Muscle layer of duodenum (tissue), 2 donors: ENCODE results near the gene CTIF.

Source experiments
- H3K27ac ChIP-seq: one replicate; pipeline ENCODE4 v1.7.0; 2013; ENCODE audit warnings: mild to moderate bottlenecking, low read length
- H3K27me3 ChIP-seq: one replicate; pipeline ENCODE4 v1.7.0; 2013; ENCODE audit warnings: low read depth, mild to moderate bottlenecking, control low read depth, low read length
- H3K36me3 ChIP-seq, 2 donors: one replicate each; pipeline ENCODE4 v1.7.0; 2013; ENCODE audit warnings: low read length in 2 of 2, control low read depth in 1 of 2, mild to moderate bottlenecking in 1 of 2; ENCODE audit not compliant: insufficient read depth in 2 of 2, control insufficient read depth in 1 of 2
- H3K4me1 ChIP-seq, 2 donors: one replicate each; pipeline ENCODE4 v1.7.0; 2013; ENCODE audit warnings: low read length in 2 of 2, mild to moderate bottlenecking in 2 of 2, control low read depth in 1 of 2, moderate library complexity in 1 of 2; ENCODE audit not compliant: insufficient read depth in 2 of 2, control insufficient read depth in 1 of 2
- H3K4me3 ChIP-seq, 2 donors: one replicate each; pipeline ENCODE4 v1.7.0; 2013; ENCODE audit warnings: low read length in 2 of 2, low read depth in 1 of 2, mild to moderate bottlenecking in 1 of 2
- H3K9me3 ChIP-seq, 2 donors: one replicate each; pipeline ENCODE4 v1.7.0; 2013; ENCODE audit warnings: low read length in 2 of 2, control low read depth in 1 of 2, mild to moderate bottlenecking in 1 of 2; ENCODE audit not compliant: control insufficient read depth in 1 of 2
- donor health status: healthy.

The CTIF gene

DNA sequence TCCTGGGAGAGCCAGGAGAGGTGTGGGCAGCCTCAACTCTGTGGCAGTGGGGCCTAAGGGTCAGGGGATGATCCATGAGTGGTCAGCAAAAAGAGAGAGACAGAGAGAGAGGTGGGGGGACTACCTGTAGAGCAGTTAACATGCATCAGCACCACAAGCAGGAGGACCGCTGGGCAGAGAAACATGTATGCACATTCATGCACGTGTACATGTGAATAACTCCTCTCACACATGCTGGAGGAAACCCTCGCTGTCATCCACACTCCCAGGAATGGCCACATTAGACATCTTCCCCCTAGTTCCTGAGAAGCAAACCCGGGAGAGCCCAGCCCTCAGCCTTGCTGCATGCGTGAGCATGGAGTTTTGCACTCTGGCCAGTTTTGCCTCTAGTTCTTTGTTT is 245.8 kb downstream of the CTIF start:
- H3K4me3 ChIP-seq = no peak overlapping the region
- H3K27me3 ChIP-seq = no peaks in the 10 kb centered on the region
- H3K9me3 ChIP-seq = no peaks in the 10 kb centered on the region
- H3K4me1 ChIP-seq = peaks cover 23 to 34% of the 10 kb centered on the region in 2 donors
- peaks cover 0 to 6% of the 10 kb centered on the region in 2 donors for H3K36me3 ChIP-seq
- peak overlapping the region; percentile 41 for H3K27ac ChIP-seq

DNA sequence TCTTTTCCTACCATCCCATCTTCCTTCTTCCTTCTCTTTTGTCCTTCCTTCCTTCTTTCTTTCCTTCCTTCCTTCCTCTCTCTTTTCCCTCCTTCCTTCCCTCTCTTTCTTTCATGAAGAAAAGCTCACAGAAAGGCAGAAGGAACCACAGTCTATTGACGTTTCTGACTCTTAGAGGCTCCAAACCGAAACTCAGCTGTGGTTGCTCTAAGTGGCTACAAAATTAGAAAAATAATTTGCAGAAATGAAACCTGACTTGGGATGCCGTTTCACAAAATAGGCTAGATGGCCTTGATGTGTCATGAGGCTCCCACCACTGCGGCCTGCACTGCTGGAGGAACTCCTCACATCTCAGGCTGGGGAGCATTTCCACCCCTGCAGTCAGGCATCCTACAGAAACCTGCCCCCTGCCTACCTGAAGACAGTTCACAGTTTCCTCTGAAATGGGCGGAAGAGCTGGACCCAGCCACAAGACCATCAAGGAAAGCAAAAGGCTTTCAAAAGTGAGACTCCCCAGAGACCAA is 246.3 kb downstream of the CTIF start:
- Histone ChIP-seq H3K4me3 (no peak overlapping the region), H3K27ac (peak overlapping the region; percentile 41), H3K27me3 (no peaks in the 10 kb centered on the region), H3K9me3 (no peaks in the 10 kb centered on the region), H3K36me3 (peaks cover 0 to 6% of the 10 kb centered on the region in 2 donors), H3K4me1 (peaks cover 23 to 29% of the 10 kb centered on the region in 2 donors)

DNA sequence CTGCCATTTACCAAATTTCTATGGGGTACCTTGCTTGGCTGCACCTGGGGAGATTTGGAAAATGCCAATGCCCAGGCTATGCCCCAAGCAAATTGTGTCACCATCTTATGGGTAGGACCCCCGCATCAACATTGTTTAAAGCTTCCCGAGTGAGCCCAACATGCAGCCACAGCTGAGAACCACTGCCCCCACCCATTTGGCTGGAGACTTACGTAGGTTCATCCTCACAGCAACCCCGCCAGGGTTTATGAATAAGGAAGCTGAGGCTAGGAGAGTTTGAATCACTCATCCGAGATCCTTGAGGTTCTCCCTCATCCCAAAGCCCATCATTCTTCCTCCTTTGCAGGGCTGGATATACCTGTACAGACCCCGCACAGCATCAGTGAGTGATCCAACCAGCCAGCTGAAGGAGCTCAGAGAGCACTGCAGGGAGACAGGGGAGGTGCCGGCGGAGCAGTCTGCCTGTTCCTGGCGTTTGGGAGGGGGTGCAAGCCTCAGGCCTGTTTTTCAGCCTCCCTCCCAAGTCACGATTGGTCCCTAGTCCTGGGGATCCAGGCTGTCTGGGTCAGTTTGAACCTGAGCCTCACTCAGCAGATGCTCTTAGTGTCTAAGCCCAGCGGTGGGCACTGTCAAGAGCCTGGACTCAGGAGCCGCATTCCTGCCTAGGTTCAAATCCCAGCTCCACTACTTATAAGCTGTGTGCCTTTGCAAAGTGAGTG is 247.1 kb downstream of the CTIF start:
- H3K36me3 ChIP-seq = peaks cover 0 to 6% of the 10 kb centered on the region in 2 donors
- H3K4me3 ChIP-seq = no peak overlapping the region
- no peak overlapping the region for H3K27ac ChIP-seq
- no peaks in the 10 kb centered on the region for H3K27me3 ChIP-seq
- H3K4me1 ChIP-seq = peaks cover 17 to 22% of the 10 kb centered on the region in 2 donors
- H3K9me3 ChIP-seq = no peaks in the 10 kb centered on the region

DNA sequence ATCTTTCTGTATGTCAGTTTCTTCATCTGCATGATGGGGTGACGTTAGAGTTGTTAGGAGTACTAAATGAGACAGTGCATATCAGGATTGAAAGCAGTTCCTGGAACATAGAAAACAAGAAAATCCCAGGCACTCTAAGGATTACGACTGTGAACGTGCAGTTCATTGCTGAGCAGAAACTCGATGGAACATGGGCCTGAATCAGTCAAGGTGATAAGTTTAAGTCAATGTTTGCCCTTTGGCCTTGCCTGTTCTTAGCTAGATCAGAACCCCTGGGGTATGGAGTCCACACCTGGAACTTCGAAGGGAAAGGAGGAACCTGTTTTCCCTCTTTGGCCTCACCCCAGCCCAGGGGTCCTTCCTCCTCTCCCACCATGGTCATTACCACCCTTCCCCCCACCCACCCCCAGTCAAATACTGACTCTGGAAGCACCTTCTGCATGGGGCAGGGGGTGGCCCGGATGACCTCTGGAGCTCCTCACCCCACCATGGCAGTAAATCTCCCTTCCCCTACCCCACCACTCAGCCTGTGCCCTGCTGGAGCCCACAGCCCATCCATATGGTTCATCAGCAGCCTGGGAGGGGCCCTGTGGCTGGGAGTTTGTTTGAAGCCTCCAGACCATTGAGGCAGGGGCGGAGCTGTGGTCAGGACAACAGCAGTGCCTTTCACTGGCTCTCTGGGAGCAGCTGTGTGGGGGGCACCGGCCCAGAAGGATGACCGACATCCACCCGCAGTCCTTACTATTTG is 247.8 kb downstream of the CTIF start:
- H3K9me3 ChIP-seq = no peaks in the 10 kb centered on the region
- H3K4me3 ChIP-seq = no peak overlapping the region
- peaks cover 0 to 6% of the 10 kb centered on the region in 2 donors for H3K36me3 ChIP-seq
- peaks cover 13 to 15% of the 10 kb centered on the region in 2 donors for H3K4me1 ChIP-seq
- no peaks in the 10 kb centered on the region for H3K27me3 ChIP-seq
- H3K27ac ChIP-seq = no peak overlapping the region

DNA sequence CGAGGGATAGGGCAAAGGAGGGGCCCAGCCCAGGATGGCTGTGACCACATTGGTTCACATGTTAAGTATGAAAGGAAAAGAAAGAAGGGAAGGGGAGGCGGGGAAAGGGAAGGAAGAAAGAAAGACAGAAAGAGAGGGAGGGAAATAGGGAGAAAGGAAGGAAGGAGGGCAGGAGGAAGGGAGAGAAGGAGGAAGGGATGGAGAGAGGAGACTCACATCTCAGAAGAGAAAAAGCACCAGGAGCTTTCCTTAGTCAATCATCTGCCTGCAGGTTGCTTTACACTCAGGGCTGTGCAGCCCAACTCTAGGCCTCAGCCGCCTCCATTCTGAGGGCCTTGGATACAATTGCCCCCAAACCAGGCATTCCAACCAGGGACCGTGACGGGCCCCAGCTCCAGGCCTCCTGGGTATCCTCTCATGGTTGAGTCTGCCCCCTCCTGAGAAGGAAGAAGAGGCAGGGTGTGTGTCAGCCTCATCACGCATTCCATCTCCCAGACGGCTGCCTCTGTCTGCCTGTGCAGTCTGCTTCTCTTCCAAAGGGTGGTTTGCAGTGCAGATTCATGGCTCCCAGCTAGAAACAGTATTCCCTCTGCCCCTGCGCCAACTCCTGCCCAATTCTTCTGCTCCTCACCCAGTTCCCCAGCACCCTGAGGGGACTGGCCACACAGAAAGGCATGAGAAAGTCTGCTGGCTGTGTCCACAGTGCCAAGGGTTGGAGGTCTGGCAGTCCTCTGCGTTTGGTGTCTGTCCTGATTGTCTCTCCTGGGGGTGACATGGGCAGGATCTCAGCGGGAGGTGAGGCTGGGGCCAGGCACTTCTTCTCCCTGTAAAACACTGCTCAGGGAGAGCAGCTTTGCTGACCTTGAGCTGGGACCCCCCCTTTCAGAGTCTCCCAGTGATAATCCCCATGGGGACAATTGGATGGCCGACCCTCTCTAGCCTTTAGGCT is 248.6 kb downstream of the CTIF start:
- H3K9me3 ChIP-seq = no peaks in the 10 kb centered on the region
- no peak overlapping the region for H3K4me3 ChIP-seq
- H3K27me3 ChIP-seq = no peaks in the 10 kb centered on the region
- H3K36me3 ChIP-seq = peaks cover 0 to 6% of the 10 kb centered on the region in 2 donors
- peaks cover 5 to 6% of the 10 kb centered on the region in 2 donors for H3K4me1 ChIP-seq
- H3K27ac ChIP-seq = no peak overlapping the region

DNA sequence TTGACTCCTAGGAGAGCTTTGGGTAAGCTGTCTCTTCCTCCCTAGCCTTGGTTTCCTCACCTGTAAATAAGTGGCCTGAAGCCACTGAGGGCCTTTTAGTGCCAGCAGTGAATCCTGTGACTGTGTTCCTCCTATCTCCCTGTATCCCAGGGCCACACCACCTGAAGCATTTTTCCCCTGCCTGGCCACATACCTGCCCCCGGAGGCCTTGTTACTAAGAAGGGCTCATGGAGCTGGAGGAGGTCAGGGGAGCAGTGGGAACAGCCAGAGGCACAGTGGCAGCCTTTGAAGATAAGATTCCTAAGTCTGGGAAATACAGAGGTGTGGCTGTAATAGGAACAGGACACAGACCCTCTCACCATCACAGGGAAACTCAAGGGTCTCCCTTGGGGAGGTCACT is 249.5 kb downstream of the CTIF start:
- Histone ChIP-seq H3K27me3 (no peaks in the 10 kb centered on the region), H3K36me3 (peaks cover 0 to 6% of the 10 kb centered on the region in 2 donors), H3K27ac (no peak overlapping the region), H3K4me1 (peaks cover 0 to 4% of the 10 kb centered on the region in 2 donors), H3K4me3 (no peak overlapping the region), H3K9me3 (no peaks in the 10 kb centered on the region)

DNA sequence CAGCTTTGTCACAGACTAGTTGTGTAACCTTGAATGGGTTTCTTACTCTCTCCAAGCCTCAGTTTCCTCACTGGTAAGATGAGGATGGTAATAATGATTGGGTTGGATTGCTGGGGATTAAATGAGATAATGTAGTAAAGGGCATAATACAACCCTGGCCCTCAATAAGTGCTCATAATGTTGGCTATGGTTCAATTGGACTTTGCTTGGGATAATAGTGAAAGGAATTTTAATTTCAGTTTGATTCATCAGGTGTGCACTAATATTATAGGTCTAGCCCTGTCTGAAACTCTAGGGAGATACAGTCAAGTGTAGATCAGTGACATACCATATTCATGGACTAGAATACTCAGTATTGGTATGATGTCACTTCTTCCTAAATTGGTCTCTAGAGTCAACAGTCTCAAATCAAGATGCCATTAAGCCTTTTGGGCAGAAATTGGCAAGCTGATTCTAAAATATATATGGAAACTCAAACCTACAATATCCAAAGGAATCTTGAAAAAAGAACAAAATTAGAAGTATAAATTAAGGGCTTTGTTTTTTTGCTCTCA is 250.5 kb downstream of the CTIF start:
- no peaks in the 10 kb centered on the region for H3K9me3 ChIP-seq
- no peaks in the 10 kb centered on the region for H3K27me3 ChIP-seq
- no peak overlapping the region for H3K27ac ChIP-seq
- no peak overlapping the region for H3K4me3 ChIP-seq
- H3K4me1 ChIP-seq = peaks cover 0 to 4% of the 10 kb centered on the region in 2 donors
- peaks cover 4 to 10% of the 10 kb centered on the region in 2 donors for H3K36me3 ChIP-seq

DNA sequence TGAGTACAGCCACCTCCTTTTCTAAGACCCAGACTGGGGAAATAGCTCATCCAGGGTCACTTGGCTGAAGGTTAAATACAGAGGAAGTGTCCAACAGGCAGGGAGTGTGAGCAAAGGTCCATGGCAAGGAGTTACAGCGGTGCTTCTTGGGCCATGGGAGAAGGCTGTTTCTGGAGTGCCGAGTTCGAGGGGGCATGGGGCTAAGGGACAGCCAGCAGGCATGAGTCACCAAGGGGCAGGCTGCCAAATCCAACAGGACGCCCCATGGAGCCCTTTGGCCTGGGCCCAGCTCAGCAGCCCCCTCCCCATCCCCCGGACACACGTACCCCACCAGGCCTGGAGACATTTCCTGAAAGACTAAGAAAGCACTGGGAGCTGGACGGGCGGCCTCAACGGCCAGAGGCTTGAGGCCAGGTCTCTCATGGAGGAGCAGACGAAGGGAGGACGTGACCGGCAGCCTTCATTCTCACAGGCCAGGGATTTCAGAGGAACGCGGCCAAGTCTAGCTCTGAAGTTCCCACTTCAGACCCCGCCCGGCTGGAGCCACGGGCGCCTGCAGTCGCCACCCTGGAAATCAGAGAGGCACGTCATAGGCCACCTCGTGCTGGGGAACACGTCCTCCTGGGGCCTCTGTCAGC is 251.5 kb downstream of the CTIF start:
- H3K27ac ChIP-seq = no peak overlapping the region
- H3K4me3 ChIP-seq = no peak overlapping the region
- H3K36me3 ChIP-seq = peaks cover 4 to 10% of the 10 kb centered on the region in 2 donors
- no peaks in the 10 kb centered on the region for H3K9me3 ChIP-seq
- no peaks in the 10 kb centered on the region for H3K27me3 ChIP-seq
- peaks cover 0 to 4% of the 10 kb centered on the region in 2 donors for H3K4me1 ChIP-seq

DNA sequence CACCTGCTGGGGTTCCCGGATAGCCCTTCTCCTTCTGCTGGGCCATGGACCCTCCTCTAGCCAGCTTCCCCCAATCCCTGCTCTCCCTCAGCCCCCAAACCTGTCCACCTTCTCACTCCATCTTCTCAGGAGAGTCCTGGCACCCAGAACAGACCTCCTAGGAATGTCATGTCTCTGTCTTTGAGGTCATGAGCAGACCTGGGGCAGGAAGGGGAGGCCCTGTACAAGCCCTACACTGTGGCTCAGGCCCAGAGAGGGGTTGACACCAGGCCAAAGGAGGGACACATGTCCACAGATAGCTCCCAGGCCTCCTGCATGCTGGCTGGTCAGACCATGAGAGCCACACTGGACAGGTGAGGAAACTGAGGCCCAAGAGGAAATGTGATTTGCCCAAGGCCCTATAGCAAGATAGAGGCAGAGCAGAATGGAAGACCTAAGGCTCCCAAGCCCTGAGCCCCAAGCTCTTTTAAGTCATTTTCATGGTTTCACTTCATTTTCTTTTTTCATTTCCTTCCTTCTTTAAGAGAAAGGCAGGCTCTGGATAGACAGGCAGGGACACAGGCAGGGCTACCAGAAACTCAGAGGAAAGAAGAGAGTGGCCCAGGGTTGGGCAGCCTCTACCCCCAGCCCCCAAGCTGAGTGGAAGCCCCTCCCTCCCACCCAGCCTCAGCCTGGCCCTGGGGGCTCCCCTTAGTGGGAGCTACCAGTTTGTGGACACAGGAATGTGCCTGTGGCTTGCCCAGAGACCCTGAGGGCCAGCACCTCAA is 252.2 kb downstream of the CTIF start:
- Histone ChIP-seq H3K27me3 (no peaks in the 10 kb centered on the region), H3K27ac (no peak overlapping the region), H3K36me3 (peaks cover 4 to 10% of the 10 kb centered on the region in 2 donors), H3K4me3 (no peak overlapping the region), H3K9me3 (no peaks in the 10 kb centered on the region), H3K4me1 (peaks cover 0 to 4% of the 10 kb centered on the region in 2 donors)

DNA sequence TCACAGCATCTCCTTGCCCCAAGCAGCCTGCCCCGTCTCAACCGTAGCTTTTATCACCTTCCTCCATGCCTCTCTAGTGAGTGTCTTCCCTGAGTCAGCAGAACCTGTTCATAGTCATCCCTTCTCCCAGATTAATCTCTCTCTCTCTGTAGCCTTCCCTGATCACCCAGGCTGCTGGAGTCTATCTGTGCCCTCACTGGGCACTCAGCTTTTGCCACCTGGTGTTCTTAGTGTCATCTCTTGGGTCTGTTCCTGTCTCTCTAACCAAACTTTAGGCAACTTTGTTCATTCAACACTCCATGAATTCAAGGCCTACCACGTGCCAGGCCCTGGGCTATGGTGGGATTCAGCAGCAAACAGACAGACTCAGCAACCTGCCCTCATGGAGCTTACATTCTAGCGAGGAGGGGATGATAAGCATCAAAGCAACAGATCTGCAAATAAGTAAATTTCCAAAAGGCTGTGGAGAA is 252.8 kb downstream of the CTIF start:
- Histone ChIP-seq H3K27ac (no peak overlapping the region), H3K27me3 (no peaks in the 10 kb centered on the region), H3K36me3 (peaks cover 4 to 10% of the 10 kb centered on the region in 2 donors), H3K9me3 (no peaks in the 10 kb centered on the region), H3K4me1 (no peaks in the 10 kb centered on the region), H3K4me3 (no peak overlapping the region)
